DMS153 (cell line): Measurements from ENCODE around the gene SLC45A2.
"Not testable (repeated sequence)": the region's sequence is repeated elsewhere in the genome, so short reads cannot be mapped to it uniquely, and the experiment has no call there.

ENCODE experiments used
- DNase-seq: peaks from one replicate; lab custom pipeline; 2025; lab: John Stamatoyannopoulos, UW

Gene SLC45A2

GRCh38 chr5:33984671-33985124 is at the start of gene SLC45A2:
SLC45A2 (minus strand) TSS chr5:33984693; CDS start chr5:33984583, 110 bp downstream.
- DNase-seq: no peak

GRCh38 chr5:34031966-34032365 is 47.5 kb upstream of the SLC45A2 start:
- no peak for DNase-seq

GRCh38 chr5:34031117-34031516 is 46.6 kb upstream of the SLC45A2 start:
- DNase-seq: no peak

- DNase-seq: not testable (repeated sequence)
Measured at GRCh38 chr5:34030585-34030984, 46.1 kb upstream of the SLC45A2 start.

- DNase-seq: no peak
Measured at GRCh38 chr5:34030048-34030447, 45.6 kb upstream of the SLC45A2 start.

GRCh38 chr5:34028349-34028748 is 43.9 kb upstream of the SLC45A2 start:
- no peak for DNase-seq

- DNase-seq: no peak
Measured at GRCh38 chr5:34026089-34026761, 41.7 kb upstream of the SLC45A2 start.

GRCh38 chr5:34022121-34022705 is 37.7 kb upstream of the SLC45A2 start:
- DNase-seq: no peak

- DNase-seq: no peak
Measured at GRCh38 chr5:34021334-34021733, 36.8 kb upstream of the SLC45A2 start.

GRCh38 chr5:34020726-34021125 is 36.2 kb upstream of the SLC45A2 start:
- no peak for DNase-seq

GRCh38 chr5:34017254-34017653 is 32.8 kb upstream of the SLC45A2 start:
- DNase-seq: no peak

- no peak for DNase-seq
Measured at GRCh38 chr5:34016750-34017149, 32.3 kb upstream of the SLC45A2 start.

- DNase-seq: no peak
Measured at GRCh38 chr5:34016222-34016621, 31.7 kb upstream of the SLC45A2 start.

- no peak for DNase-seq
Measured at GRCh38 chr5:34015120-34015822, 30.8 kb upstream of the SLC45A2 start.

- no peak for DNase-seq
Measured at GRCh38 chr5:34014626-34015025, 30.1 kb upstream of the SLC45A2 start.

GRCh38 chr5:34013547-34013946 is 29.1 kb upstream of the SLC45A2 start:
- no peak for DNase-seq

- no peak for DNase-seq
Measured at GRCh38 chr5:34012791-34013190, 28.3 kb upstream of the SLC45A2 start.

GRCh38 chr5:34011536-34011935 is 27.0 kb upstream of the SLC45A2 start:
- DNase-seq: no peak

- peak; percentile 75 for DNase-seq
Measured at GRCh38 chr5:34010146-34010545, 25.7 kb upstream of the SLC45A2 start.

- no peak for DNase-seq
Measured at GRCh38 chr5:34009610-34010009, 25.1 kb upstream of the SLC45A2 start.

GRCh38 chr5:34008802-34009201 is 24.3 kb upstream of the SLC45A2 start:
- DNase-seq: no peak

- peak; percentile 95 for DNase-seq
Measured at GRCh38 chr5:34007621-34008600, 23.4 kb upstream of the SLC45A2 start, which contains the start of gene AMACR. AMACR (minus strand) TSS chr5:34008050; CDS start chr5:34008019, 31 bp downstream.
